Neural cell (in vitro differentiated cells): ENCODE data around the gene SDCCAG8. TPM values are rescaled to one million over a fixed set of nuclear protein-coding genes. Genes with fewer than 3 reads are reported as not detected.

Experiments used
- H2AFZ ChIP-seq: fragments of 200-600, 300-800 bp; sonication (generic), shearing (Covaris generic); 2 replicates; pipeline ENCODE4 v1.6.0; 2014; ENCODE audit warnings: low read depth, mild to moderate bottlenecking, antibody characterized with exemption, low read length, moderate library complexity
- H3F3A ChIP-seq: fragments of 200-600 bp; shearing (Covaris generic); 2 replicates; pipeline ENCODE4 v1.6.1; 2016; ENCODE audit warnings: mild to moderate bottlenecking, moderate library complexity, mixed read lengths, antibody characterized with exemption, low read length; ENCODE audit not compliant: insufficient read depth, poor library complexity, severe bottlenecking
- H3K27ac ChIP-seq: fragments of 200-600, 300-800 bp; sonication (generic), shearing (Covaris generic); 2 replicates; pipeline ENCODE4 v1.5.1; 2014; ENCODE audit warnings: mild to moderate bottlenecking, low read length, moderate library complexity
- H3K27me3 ChIP-seq: fragments of 300-800, 200-600 bp; sonication (generic), shearing (Covaris generic); 2 replicates; pipeline ENCODE4 v1.6.0; 2014; ENCODE audit warnings: mild to moderate bottlenecking, low read depth, low read length, moderate library complexity; ENCODE audit not compliant: insufficient read depth
- H3K36me3 ChIP-seq: fragments of 300-800, 200-600 bp; sonication (generic), shearing (Covaris generic); 2 replicates; pipeline ENCODE4 v1.5.1; 2014; ENCODE audit warnings: mild to moderate bottlenecking, antibody characterized with exemption, low read length, moderate library complexity; ENCODE audit not compliant: insufficient read depth
- H3K4me2 ChIP-seq: fragments of 300-800, 200-600 bp; sonication (generic), shearing (Covaris generic); 2 replicates; pipeline ENCODE4 v1.6.0; 2014; ENCODE audit warnings: mild to moderate bottlenecking, low read length
- H3K4me3 ChIP-seq: fragments of 300-800, 200-600 bp; sonication (generic), shearing (Covaris generic); 2 replicates; pipeline ENCODE4 v1.5.1; 2014; ENCODE audit warnings: mild to moderate bottlenecking, low read length, moderate library complexity
- H3K79me2 ChIP-seq: fragments of 200-600 bp; shearing (Covaris generic); replicated peaks from 2 replicates; pipeline ENCODE4 v1.6.0; 2014; ENCODE audit warnings: mild to moderate bottlenecking, low read length, moderate library complexity; ENCODE audit not compliant: insufficient read depth
- H3K9ac ChIP-seq: fragments of 300-800, 200-600 bp; sonication (generic), shearing (Covaris generic); 2 replicates; pipeline ENCODE4 v1.6.1; 2016; ENCODE audit warnings: mild to moderate bottlenecking, low read length, mixed read lengths
- H3K9me2 ChIP-seq: fragments of 200-600 bp; shearing (Covaris generic); 2 replicates; pipeline ENCODE4 v1.6.1; 2016; ENCODE audit warnings: mild to moderate bottlenecking, low read length, mixed read lengths; ENCODE audit not compliant: insufficient read depth
- H3K9me3 ChIP-seq: fragments of 200-600, 300-800 bp; sonication (generic), shearing (Covaris generic); 2 replicates; pipeline ENCODE4 v1.6.1; 2016; ENCODE audit warnings: mild to moderate bottlenecking, mixed run types, low read length, moderate library complexity, mixed read lengths
- H4K20me1 ChIP-seq: fragments of 200-600 bp; shearing (Covaris generic); 2 replicates; pipeline ENCODE4 v1.6.1; 2016; ENCODE audit warnings: mild to moderate bottlenecking, mixed run types; ENCODE audit not compliant: insufficient read depth
- CTCF ChIP-seq: fragments of 450-650 bp; IDR thresholded peaks from 2 replicates; pipeline ENCODE4 v1.5.1; 2014; ENCODE audit warnings: antibody characterized with exemption, mild to moderate bottlenecking, moderate library complexity; ENCODE audit not compliant: poor library complexity, severe bottlenecking
- EP300 ChIP-seq: fragments of 450-650 bp; conservative IDR thresholded peaks from 2 replicates; pipeline ENCODE4 v1.6.1; 2014; ENCODE audit warnings: antibody characterized with exemption, mild to moderate bottlenecking, moderate library complexity; ENCODE audit not compliant: poor library complexity, severe bottlenecking
- EZH2 ChIP-seq: fragments of 200-600, 300-800 bp; shearing (Covaris generic), sonication (generic); IDR thresholded peaks from 2 replicates; pipeline ENCODE4 v1.6.1; 2014; ENCODE audit warnings: antibody characterized with exemption, low read length, borderline replicate concordance, mild to moderate bottlenecking; ENCODE audit not compliant: insufficient read depth, poor library complexity, severe bottlenecking
- MXI1 ChIP-seq: fragments of 450-650 bp; conservative IDR thresholded peaks from 2 replicates; pipeline ENCODE4 v1.6.1; 2014; ENCODE audit warnings: antibody characterized with exemption, mild to moderate bottlenecking; ENCODE audit not compliant: poor library complexity, severe bottlenecking
- POLR2AphosphoS5 ChIP-seq: IDR thresholded peaks from 2 replicates; pipeline ENCODE4 v1.6.1; 2012
- RAD21 ChIP-seq: fragments of 450-650 bp; conservative IDR thresholded peaks from 2 replicates; pipeline ENCODE4 v1.6.1; 2014; ENCODE audit warnings: antibody characterized with exemption, mild to moderate bottlenecking, moderate library complexity
- REST ChIP-seq: IDR thresholded peaks from 2 replicates; pipeline ENCODE4 v1.6.1; 2012; ENCODE audit warnings: borderline replicate concordance
- SMC3 ChIP-seq: fragments of 450-650 bp; conservative IDR thresholded peaks from 2 replicates; pipeline ENCODE4 v1.6.1; 2014; ENCODE audit warnings: antibody characterized with exemption, mild to moderate bottlenecking, moderate library complexity; ENCODE audit not compliant: poor library complexity
- TAF1 ChIP-seq: IDR thresholded peaks from 2 replicates; pipeline ENCODE4 v1.6.1; 2012; ENCODE audit warnings: low read depth
- polyA plus RNA-seq: library from polyadenylated mRNA; depleted of rRNA; stranded (reverse); fragments of >200 nt; gene quantifications from 2 replicates; pipeline ENCODE4 v1.2.3, GENCODE V29; 2014

Gene SDCCAG8
- polyA plus RNA-seq, 1 donor from 2014 or later: 32.2 TPM

GRCh38 chr1:243260221-243260880 is 4.5 kb downstream of the SDCCAG8 start:
- Histone ChIP-seq H2AFZ (no peak overlapping the region), H3F3A (no peaks in the 10 kb centered on the region), H3K79me2 (peaks cover 23% of the 10 kb centered on the region), H3K27me3 (no peaks in the 10 kb centered on the region), H3K4me3 (no peak overlapping the region), H4K20me1 (no peaks in the 10 kb centered on the region), H3K36me3 (no peaks in the 10 kb centered on the region), H3K9me2 (no peaks in the 10 kb centered on the region), H3K27ac (no peak overlapping the region), H3K4me2 (no peak overlapping the region), H3K9me3 (no peaks in the 10 kb centered on the region), H3K9ac (no peak overlapping the region)
- TF ChIP-seq POLR2AphosphoS5 (no peak), MXI1 (no peak), REST (no peak), EP300 (no peak), EZH2 (no peak), TAF1 (no peak), SMC3 (no peak), CTCF (no peak), RAD21 (no peak)

GRCh38 chr1:243261390-243261789 is 5.5 kb downstream of the SDCCAG8 start:
- H3K9ac ChIP-seq: no peak overlapping the region
- no peaks in the 10 kb centered on the region for H3K36me3 ChIP-seq
- H3K79me2 ChIP-seq: peaks cover 18% of the 10 kb centered on the region
- no peak overlapping the region for H3K4me3 ChIP-seq
- H3K9me2 ChIP-seq: no peaks in the 10 kb centered on the region
- no peak overlapping the region for H3K4me2 ChIP-seq
- no peaks in the 10 kb centered on the region for H3K27me3 ChIP-seq
- H4K20me1 ChIP-seq: no peaks in the 10 kb centered on the region
- H2AFZ ChIP-seq: no peak overlapping the region
- H3K9me3 ChIP-seq: no peaks in the 10 kb centered on the region
- TF ChIP-seq CTCF: no peak
- no peak for TF ChIP-seq POLR2AphosphoS5
- TF ChIP-seq REST: no peak
- no peak for TF ChIP-seq MXI1
- no peak for TF ChIP-seq RAD21
- no peak for TF ChIP-seq EP300
- TF ChIP-seq TAF1: no peak
- TF ChIP-seq EZH2: no peak
- no peak for TF ChIP-seq SMC3
- no peak overlapping the region for H3K27ac ChIP-seq
- H3F3A ChIP-seq: no peaks in the 10 kb centered on the region
